Measurements from ENCODE around the gene ITPR2.
"Not testable (repeated sequence)": the region's sequence is repeated elsewhere in the genome, so short reads cannot be mapped to it uniquely, and the experiment has no call there.

Gene ITPR2

GRCh38 chr12:26527682-26528081 lies 305.3 kb downstream of the ITPR2 start:
- FAIRE-seq: no peak
- no peak for DNase-seq (ENCODE audit: insufficient read length)
- TF ChIP-seq POLR2A (IDR thresholded peaks at IDR 0.05; ENCODE audit: low read depth, low read length) (no peak), TAF1 (IDR thresholded peaks at IDR 0.05; ENCODE audit: borderline replicate concordance, low read depth, low read length) (no peak), POLR2AphosphoS5 (IDR thresholded peaks at IDR 0.05; ENCODE audit: low read depth, low read length) (no peak)

GRCh38 chr12:26524862-26525465 lies 308.0 kb downstream of the ITPR2 start:
- DNase-seq (ENCODE audit: insufficient read length): no peak
- no peak for FAIRE-seq
- no peak for TF ChIP-seq TAF1 (IDR thresholded peaks at IDR 0.05; ENCODE audit: borderline replicate concordance, low read depth, low read length)
- no peak for TF ChIP-seq POLR2A (IDR thresholded peaks at IDR 0.05; ENCODE audit: low read depth, low read length)
- TF ChIP-seq POLR2AphosphoS5 (IDR thresholded peaks at IDR 0.05; ENCODE audit: low read depth, low read length): no peak

GRCh38 chr12:26523708-26524150 lies 309.3 kb downstream of the ITPR2 start:
- TF ChIP-seq TAF1 (IDR thresholded peaks at IDR 0.05; ENCODE audit: borderline replicate concordance, low read depth, low read length) (no peak), POLR2AphosphoS5 (IDR thresholded peaks at IDR 0.05; ENCODE audit: low read depth, low read length) (no peak), POLR2A (IDR thresholded peaks at IDR 0.05; ENCODE audit: low read depth, low read length) (no peak)
- FAIRE-seq (no peak), DNase-seq (ENCODE audit: insufficient read length) (no peak)

- DNase-seq (ENCODE audit: insufficient read length): no peak
- no peak for FAIRE-seq
- TF ChIP-seq POLR2A (IDR thresholded peaks at IDR 0.05; ENCODE audit: low read depth, low read length) (no peak), TAF1 (IDR thresholded peaks at IDR 0.05; ENCODE audit: borderline replicate concordance, low read depth, low read length) (no peak), POLR2AphosphoS5 (IDR thresholded peaks at IDR 0.05; ENCODE audit: low read depth, low read length) (no peak)
Observed at GRCh38 chr12:26520869-26521268, 312.1 kb downstream of the ITPR2 start.

GRCh38 chr12:26520109-26520508 lies 312.9 kb downstream of the ITPR2 start:
- TF ChIP-seq POLR2AphosphoS5 (IDR thresholded peaks at IDR 0.05; ENCODE audit: low read depth, low read length) (no peak), TAF1 (IDR thresholded peaks at IDR 0.05; ENCODE audit: borderline replicate concordance, low read depth, low read length) (no peak), POLR2A (IDR thresholded peaks at IDR 0.05; ENCODE audit: low read depth, low read length) (no peak)
- FAIRE-seq (no peak), DNase-seq (ENCODE audit: insufficient read length) (no peak)

GRCh38 chr12:26519462-26519861 lies 313.5 kb downstream of the ITPR2 start:
- no peak for FAIRE-seq

GRCh38 chr12:26517320-26517719 lies 315.7 kb downstream of the ITPR2 start:
- FAIRE-seq: peak; percentile 85
- DNase-seq (ENCODE audit: insufficient read length): not testable (repeated sequence)

More at GRCh38 chr12:26519462-26519861, 313.5 kb downstream of the ITPR2 start:
- TF ChIP-seq TAF1 (IDR thresholded peaks at IDR 0.05; ENCODE audit: borderline replicate concordance, low read depth, low read length) (no peak), POLR2A (IDR thresholded peaks at IDR 0.05; ENCODE audit: low read depth, low read length) (no peak), POLR2AphosphoS5 (IDR thresholded peaks at IDR 0.05; ENCODE audit: low read depth, low read length) (no peak)
- DNase-seq (ENCODE audit: insufficient read length): no peak

- peak; percentile 72 for FAIRE-seq
- DNase-seq (ENCODE audit: insufficient read length): no peak
- no peak for TF ChIP-seq TAF1 (IDR thresholded peaks at IDR 0.05; ENCODE audit: borderline replicate concordance, low read depth, low read length)
- no peak for TF ChIP-seq POLR2AphosphoS5 (IDR thresholded peaks at IDR 0.05; ENCODE audit: low read depth, low read length)
- no peak for TF ChIP-seq POLR2A (IDR thresholded peaks at IDR 0.05; ENCODE audit: low read depth, low read length)
Observed at GRCh38 chr12:26514364-26514763, 318.6 kb downstream of the ITPR2 start.

GRCh38 chr12:26513363-26514043 lies 319.5 kb downstream of the ITPR2 start:
- FAIRE-seq: no peak
- DNase-seq (ENCODE audit: insufficient read length): no peak
- TF ChIP-seq TAF1 (IDR thresholded peaks at IDR 0.05; ENCODE audit: borderline replicate concordance, low read depth, low read length) (no peak), POLR2A (IDR thresholded peaks at IDR 0.05; ENCODE audit: low read depth, low read length) (no peak), POLR2AphosphoS5 (IDR thresholded peaks at IDR 0.05; ENCODE audit: low read depth, low read length) (no peak)

GRCh38 chr12:26512213-26512612 lies 320.8 kb downstream of the ITPR2 start:
- no peak for TF ChIP-seq TAF1 (IDR thresholded peaks at IDR 0.05; ENCODE audit: borderline replicate concordance, low read depth, low read length)
- TF ChIP-seq POLR2A (IDR thresholded peaks at IDR 0.05; ENCODE audit: low read depth, low read length): no peak
- TF ChIP-seq POLR2AphosphoS5 (IDR thresholded peaks at IDR 0.05; ENCODE audit: low read depth, low read length): no peak
- DNase-seq (ENCODE audit: insufficient read length) (no peak), FAIRE-seq (peak; percentile 58)

GRCh38 chr12:26510354-26510674 lies 322.7 kb downstream of the ITPR2 start:
- DNase-seq (ENCODE audit: insufficient read length) (no peak), FAIRE-seq (peak; percentile 21)
- TF ChIP-seq POLR2A (IDR thresholded peaks at IDR 0.05; ENCODE audit: low read depth, low read length) (no peak), TAF1 (IDR thresholded peaks at IDR 0.05; ENCODE audit: borderline replicate concordance, low read depth, low read length) (no peak), POLR2AphosphoS5 (IDR thresholded peaks at IDR 0.05; ENCODE audit: low read depth, low read length) (no peak)

GRCh38 chr12:26507613-26508012 lies 325.4 kb downstream of the ITPR2 start:
- FAIRE-seq (no peak), DNase-seq (ENCODE audit: insufficient read length) (no peak)

More at GRCh38 chr12:26507613-26508012, 325.4 kb downstream of the ITPR2 start:
- TF ChIP-seq TAF1 (IDR thresholded peaks at IDR 0.05; ENCODE audit: borderline replicate concordance, low read depth, low read length) (no peak), POLR2AphosphoS5 (IDR thresholded peaks at IDR 0.05; ENCODE audit: low read depth, low read length) (no peak), POLR2A (IDR thresholded peaks at IDR 0.05; ENCODE audit: low read depth, low read length) (no peak)

Data from GM12892 (cell line).